GM19351 (cell line): ENCODE measurements around the gene ZNF438.

Experiments used
- ATAC-seq: cut with Tn5 transposase; IDR thresholded peaks from one replicate; pipeline ENCODE4 v1.9.1; 2021; ENCODE audit warnings: mild to moderate bottlenecking, moderate library complexity; ENCODE audit not compliant: unreplicated experiment

ZNF438 gene

DNA sequence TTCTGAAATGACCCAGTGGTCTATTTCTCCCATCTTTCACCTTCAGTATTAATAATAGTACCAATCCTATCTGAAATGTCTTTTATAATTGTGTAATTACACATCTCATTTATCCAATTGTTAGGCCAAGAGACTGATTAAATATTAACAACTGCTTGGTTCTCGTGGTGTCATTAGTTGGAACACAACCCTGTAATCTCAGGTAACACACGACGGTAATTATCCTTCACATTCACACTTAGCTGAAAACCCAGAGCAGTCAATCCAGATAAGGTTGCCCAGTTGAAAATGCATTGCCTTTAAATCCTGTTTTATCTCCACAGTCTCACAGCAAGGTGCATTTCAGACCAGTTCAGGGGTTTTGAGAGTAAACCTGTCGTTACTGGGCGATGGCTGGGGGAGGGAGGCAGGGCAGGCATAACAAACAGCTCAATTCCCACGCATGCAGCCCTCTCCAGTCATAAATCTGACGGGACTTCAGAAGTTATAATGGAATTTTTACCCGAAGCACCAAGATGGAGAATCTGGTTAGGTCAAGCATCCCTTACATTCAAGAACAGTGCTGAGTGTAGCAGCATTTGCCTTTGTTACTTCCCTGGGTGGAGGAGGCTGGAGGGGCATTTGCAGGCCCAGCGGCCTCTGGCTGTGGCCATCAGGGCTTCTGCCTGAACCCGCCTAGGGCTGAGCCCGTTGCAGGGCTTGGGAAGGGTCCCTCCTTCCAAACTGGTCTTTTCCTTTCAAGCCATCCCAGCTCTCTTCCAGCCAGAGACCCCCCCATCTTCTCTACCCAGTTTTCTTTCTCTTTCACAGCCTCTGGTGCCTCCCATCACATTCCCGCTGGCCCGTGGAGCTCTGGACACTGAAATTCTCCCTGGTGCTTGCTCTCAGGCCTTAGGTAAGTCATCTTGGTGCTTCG is 201.1 kb downstream of the ZNF438 start:
- no peak for ATAC-seq

DNA sequence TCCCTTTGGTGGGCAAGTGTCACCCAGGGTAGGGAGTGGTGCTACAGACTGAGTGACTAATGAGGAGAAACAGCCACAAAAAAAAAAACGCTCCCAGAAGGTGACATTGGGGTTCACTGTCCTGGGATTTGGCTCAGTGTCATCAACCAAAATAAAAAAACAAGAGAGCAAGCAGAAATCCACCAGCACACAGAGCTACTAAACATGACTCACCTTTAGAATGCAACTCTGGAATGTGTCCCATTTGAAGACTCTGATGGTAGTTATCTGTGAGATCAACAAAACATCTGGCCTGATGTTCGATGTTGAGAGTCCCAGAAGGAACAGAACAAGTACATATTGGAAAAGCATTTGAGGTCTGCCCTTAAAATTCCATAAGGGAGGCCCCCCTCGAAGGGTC is 201.8 kb downstream of the ZNF438 start:
- no peak for ATAC-seq

- ATAC-seq = no peak
These were observed 203.0 kb downstream of the ZNF438 start for GRCh38 chr10:30828680-30829079.

- ATAC-seq = no peak
These were observed 203.5 kb downstream of the ZNF438 start for GRCh38 chr10:30828164-30828563.

- no peak for ATAC-seq
These were observed 204.0 kb downstream of the ZNF438 start for GRCh38 chr10:30827531-30828120.

DNA sequence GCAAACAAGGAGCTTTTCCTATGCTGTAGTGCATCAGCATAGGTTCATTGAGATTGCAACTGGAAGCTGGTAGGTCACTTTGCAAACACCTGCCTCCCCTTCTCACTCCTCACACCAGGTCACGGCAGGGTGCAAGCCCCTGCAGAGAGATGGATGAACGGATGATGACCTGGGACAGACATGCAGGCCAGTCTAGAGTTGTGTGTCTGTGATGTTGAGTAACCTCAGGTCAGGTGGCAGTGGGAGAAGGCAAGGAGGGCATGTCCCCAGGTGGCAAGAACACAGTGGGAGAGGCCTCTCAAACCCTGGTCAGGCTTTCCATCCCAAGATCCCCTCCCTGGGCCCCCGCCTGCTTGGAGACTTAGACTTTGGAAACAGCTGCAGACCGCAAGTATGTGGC is 205.0 kb downstream of the ZNF438 start:
- no peak for ATAC-seq

- no peak for ATAC-seq
These were observed 206.2 kb downstream of the ZNF438 start for GRCh38 chr10:30825495-30825894.

DNA sequence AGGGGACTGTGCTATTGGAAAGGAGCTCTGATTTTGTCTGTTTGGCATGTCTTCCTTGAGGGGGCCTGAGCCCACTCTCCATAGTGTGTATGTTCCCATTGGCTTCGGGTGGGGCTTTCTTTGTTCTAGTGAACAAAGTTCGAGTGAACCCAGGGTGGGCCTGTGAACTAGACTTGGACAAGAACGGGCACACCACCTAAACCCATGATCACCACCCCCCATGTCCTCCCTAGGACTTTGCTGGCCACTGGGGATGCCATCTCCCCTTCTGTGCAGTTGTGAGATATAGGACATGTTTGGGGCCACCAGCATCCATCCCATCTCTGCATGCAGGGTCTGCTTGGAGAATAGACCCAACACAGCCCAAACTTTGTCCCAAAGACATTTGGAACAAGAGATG is 206.6 kb downstream of the ZNF438 start:
- ATAC-seq = no peak

GRCh38 chr10:30823651-30824050 is 208.0 kb downstream of the ZNF438 start:
- no peak for ATAC-seq

DNA sequence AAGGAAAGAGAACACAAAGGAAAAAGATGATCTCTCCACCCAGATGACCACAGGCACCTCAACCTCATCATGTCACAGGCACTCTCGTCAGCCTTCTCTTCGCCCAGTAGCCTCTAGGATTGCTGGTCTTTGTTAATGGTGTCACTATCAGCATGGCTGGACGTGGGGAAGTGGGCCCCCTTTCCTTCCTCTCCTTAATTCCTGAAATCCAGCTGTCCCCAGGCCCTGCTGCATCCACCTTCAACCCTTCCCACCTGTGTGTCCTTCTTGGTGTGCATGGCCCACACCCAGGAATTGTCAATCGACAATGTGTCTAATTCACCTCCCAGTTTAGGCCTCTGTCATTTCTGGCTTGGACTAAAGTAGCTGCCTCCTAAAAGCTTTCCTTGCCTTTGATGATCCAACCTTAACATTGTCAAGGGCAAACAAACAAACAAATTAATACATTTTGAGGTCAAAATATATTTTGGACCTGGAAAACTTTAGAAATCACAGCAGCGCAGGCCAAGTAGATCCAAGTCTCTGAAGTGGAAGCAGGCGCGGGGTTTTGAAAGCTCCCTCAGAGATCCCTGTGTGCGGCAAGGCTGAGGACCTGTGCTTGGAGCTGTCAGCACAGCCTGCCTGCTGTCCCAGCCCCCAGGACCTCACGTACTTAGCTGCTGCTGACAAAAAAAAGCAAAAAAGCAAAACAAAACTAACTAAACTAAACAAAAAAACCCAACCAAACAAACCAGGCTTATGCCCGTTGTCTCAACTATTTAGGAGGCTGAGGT is 208.8 kb downstream of the ZNF438 start:
- ATAC-seq = no peak

DNA sequence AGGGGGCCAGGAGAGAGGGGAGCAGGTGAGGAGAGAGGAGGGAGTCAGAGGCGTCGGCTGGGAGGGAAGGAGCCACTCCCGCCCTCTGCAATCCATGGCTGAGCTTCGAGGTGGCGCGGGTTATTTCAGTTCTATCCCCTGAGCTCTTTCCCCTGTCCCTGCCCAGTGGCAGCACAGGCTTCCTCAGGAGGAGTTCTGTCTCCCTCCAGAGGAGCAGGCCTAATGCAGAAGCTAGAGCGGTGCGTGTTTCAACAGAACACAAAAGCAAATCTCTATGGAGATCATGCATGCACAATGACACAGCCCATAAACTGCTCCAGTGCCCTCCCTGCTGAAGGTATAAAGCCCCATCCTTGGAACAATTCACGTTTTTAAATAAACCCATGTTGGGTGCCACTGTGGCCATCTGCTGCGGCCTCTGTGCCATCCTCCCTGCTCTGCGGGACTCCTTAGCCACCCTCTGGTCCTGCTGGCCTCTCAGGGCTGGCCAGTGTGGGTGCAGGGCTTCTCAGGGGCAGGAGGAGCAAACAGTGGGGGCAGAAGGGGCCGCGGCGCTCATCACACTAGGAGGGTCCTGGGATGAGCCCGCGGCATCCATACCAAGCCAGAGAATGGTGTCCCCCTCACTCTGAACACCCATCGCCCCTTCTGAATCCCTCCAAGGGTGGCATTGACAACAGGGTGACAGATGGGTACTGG is 209.5 kb downstream of the ZNF438 start:
- no peak for ATAC-seq

GRCh38 chr10:30821261-30821993 is 210.2 kb downstream of the ZNF438 start:
- no peak for ATAC-seq

- ATAC-seq = no peak
These were observed 211.2 kb downstream of the ZNF438 start for GRCh38 chr10:30820261-30820991.

- no peak for ATAC-seq
These were observed 212.1 kb downstream of the ZNF438 start for GRCh38 chr10:30819341-30820181.

GRCh38 chr10:30818854-30819253 is 212.8 kb downstream of the ZNF438 start:
- no peak for ATAC-seq

DNA sequence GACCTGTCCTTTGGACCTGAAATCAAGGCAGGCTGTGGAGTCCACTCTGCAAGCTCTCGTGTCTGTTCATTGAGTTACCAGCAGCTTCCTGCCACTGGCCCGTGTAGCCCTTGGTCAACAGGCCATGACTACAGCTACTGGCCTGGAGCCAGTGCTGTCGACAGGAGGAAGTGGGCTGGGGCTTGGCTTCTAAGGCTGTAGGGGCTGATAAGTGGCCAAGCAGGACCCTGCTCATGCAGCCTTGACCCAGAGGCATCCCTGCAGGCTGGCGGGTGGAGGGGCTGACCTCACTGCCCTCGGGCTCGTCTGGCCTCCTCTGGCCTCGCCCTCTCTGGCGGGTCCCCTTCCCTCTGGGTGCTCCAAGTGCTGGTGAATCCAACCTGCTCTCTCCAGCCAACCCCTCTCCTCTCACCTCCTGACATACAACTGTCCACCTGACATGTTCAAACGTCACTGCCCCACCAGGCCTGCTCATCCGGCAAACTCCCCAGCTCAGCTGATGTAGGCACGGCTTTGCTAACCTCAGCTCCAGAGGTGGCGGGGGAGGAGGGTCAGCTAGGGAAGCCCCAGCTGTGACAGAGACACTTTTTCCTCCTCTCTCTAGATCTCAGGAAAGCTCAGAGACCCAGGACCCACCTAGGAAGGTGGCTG is 213.5 kb downstream of the ZNF438 start:
- peak; percentile 50 for ATAC-seq

GRCh38 chr10:30817541-30817940 is 214.1 kb downstream of the ZNF438 start:
- ATAC-seq = no peak

DNA sequence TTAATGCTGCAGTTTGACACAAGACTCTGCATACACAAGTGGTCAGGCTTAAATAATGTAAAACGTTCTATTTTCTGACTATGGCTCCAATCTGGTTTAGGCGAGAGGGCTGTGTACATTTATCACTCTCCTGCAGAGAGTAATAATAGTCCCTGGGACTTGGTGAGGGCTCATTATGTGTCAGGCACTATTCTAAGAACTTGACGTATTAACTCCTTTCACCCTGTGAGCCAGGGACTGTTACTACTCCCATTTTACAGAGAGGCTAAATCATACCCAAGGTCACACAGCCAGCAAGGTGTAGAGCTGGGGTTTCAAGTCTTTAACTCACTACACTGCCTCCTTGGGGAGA is 214.9 kb downstream of the ZNF438 start:
- ATAC-seq = no peak
